Measurements from ENCODE around the gene GMCL1. TPM values are rescaled to one million over a fixed set of nuclear protein-coding genes. Genes with fewer than 3 reads are reported as not detected.

Gene GMCL1
- total and polyA plus RNA-seq, 2 of the 13 experiments (the other 11 are each of a cell fraction or from before 2014, with no cell fraction given), result 18.7 to 24.0 TPM

GRCh38 chr2:69893684-69894551, 64.5 kb downstream of the GMCL1 start, which contains the start of gene SNRNP27 (continued):
- TF ChIP-seq, protein P1, sequence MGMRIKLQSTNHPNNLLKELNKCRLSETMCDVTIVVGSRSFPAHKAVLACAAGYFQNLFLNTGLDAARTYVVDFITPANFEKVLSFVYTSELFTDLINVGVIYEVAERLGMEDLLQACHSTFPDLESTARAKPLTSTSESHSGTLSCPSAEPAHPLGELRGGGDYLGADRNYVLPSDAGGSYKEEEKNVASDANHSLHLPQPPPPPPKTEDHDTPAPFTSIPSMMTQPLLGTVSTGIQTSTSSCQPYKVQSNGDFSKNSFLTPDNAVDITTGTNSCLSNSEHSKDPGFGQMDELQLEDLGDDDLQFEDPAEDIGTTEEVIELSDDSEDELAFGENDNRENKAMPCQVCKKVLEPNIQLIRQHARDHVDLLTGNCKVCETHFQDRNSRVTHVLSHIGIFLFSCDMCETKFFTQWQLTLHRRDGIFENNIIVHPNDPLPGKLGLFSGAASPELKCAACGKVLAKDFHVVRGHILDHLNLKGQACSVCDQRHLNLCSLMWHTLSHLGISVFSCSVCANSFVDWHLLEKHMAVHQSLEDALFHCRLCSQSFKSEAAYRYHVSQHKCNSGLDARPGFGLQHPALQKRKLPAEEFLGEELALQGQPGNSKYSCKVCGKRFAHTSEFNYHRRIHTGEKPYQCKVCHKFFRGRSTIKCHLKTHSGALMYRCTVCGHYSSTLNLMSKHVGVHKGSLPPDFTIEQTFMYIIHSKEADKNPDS (CRISPR knock-in tag; IDR thresholded peaks at IDR 0.05), result peak; percentile 74
- TF ChIP-seq SKIL (CRISPR knock-in tag; IDR thresholded peaks at IDR 0.05; ENCODE audit: borderline replicate concordance) (no peak), THAP11 (CRISPR knock-in tag; IDR thresholded peaks at IDR 0.05) (peak; percentile 95), ZNF839 (CRISPR knock-in tag; IDR thresholded peaks at IDR 0.05; ENCODE audit: borderline replicate concordance) (peak; percentile 56; the same call in 1 of the 2 replicates), PHB2 (IDR thresholded peaks at IDR 0.05; ENCODE audit: partially characterized antibody) (no peak), SOX13 (IDR thresholded peaks at IDR 0.05) (no peak), SOX13 (CRISPR knock-in tag; conservative IDR thresholded peaks at IDR 0.05 in 1 of 2, IDR thresholded peaks at IDR 0.05 in 1 of 2) (peak in 1 of 2 experiments; percentile 54; a peak in 2 of 4 replicates), SATB2 (CRISPR knock-in tag; IDR thresholded peaks at IDR 0.05) (peak; percentile 97; the same call in 1 of the 2 replicates), ZNF460 (CRISPR knock-in tag; IDR thresholded peaks at IDR 0.05; ENCODE audit: borderline replicate concordance) (no peak; the same call in 1 of the 2 replicates), ZNF530 (CRISPR knock-in tag; IDR thresholded peaks at IDR 0.05; ENCODE audit: low read depth) (no peak), JUN (CRISPR knock-in tag; IDR thresholded peaks at IDR 0.05) (no peak), DNMT3B (CRISPR knock-in tag; conservative IDR thresholded peaks at IDR 0.05) (peak; percentile 99; the same call in 1 of the 2 replicates), KLF11 (CRISPR knock-in tag; IDR thresholded peaks at IDR 0.05) (peak; percentile 99), U2AF2 (IDR thresholded peaks at IDR 0.05; ENCODE audit: low read depth, low read length) (no peak), KDM1A (CRISPR knock-in tag; IDR thresholded peaks at IDR 0.05) (no peak), REL (CRISPR knock-in tag; conservative IDR thresholded peaks at IDR 0.05) (no peak), PAWR (CRISPR knock-in tag; IDR thresholded peaks at IDR 0.05; ENCODE audit: borderline replicate concordance) (no peak), ZFP90 (CRISPR knock-in tag; IDR thresholded peaks at IDR 0.05; ENCODE audit: borderline replicate concordance) (peak; percentile 88)
- TF ChIP-seq, protein P2, sequence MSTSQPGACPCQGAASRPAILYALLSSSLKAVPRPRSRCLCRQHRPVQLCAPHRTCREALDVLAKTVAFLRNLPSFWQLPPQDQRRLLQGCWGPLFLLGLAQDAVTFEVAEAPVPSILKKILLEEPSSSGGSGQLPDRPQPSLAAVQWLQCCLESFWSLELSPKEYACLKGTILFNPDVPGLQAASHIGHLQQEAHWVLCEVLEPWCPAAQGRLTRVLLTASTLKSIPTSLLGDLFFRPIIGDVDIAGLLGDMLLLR (CRISPR knock-in tag; IDR thresholded peaks at IDR 0.05), result no peak
- TF ChIP-seq, protein P3, sequence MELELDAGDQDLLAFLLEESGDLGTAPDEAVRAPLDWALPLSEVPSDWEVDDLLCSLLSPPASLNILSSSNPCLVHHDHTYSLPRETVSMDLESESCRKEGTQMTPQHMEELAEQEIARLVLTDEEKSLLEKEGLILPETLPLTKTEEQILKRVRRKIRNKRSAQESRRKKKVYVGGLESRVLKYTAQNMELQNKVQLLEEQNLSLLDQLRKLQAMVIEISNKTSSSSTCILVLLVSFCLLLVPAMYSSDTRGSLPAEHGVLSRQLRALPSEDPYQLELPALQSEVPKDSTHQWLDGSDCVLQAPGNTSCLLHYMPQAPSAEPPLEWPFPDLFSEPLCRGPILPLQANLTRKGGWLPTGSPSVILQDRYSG (CRISPR knock-in tag; IDR thresholded peaks at IDR 0.05), result peak; percentile 95
- TF ChIP-seq, protein P4, sequence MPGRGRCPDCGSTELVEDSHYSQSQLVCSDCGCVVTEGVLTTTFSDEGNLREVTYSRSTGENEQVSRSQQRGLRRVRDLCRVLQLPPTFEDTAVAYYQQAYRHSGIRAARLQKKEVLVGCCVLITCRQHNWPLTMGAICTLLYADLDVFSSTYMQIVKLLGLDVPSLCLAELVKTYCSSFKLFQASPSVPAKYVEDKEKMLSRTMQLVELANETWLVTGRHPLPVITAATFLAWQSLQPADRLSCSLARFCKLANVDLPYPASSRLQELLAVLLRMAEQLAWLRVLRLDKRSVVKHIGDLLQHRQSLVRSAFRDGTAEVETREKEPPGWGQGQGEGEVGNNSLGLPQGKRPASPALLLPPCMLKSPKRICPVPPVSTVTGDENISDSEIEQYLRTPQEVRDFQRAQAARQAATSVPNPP (CRISPR knock-in tag; IDR thresholded peaks at IDR 0.05), result peak; percentile 63
